HepG2 (cell line): ENCODE data around the gene DLG5. TPM values are rescaled to one million over a fixed set of nuclear protein-coding genes. Genes with fewer than 3 reads are reported as not detected.

Experiments used
- ARNTL ChIP-seq: sonication (generic); formaldehyde crosslinking; IDR thresholded peaks from 2 replicates; pipeline ENCODE4 v1.4.0; 2020; ENCODE audit warnings: mild to moderate bottlenecking, missing genetic modification reagents
- ATF7-NPFF ChIP-seq: sonication (generic); formaldehyde crosslinking; IDR thresholded peaks from 2 replicates; pipeline ENCODE4 v1.8.1; 2023; ENCODE audit warnings: mild to moderate bottlenecking, low read depth, missing genetic modification reagents, moderate library complexity
- CTCF ChIP-seq: sonication (generic); formaldehyde crosslinking; IDR thresholded peaks from 2 replicates; pipeline ENCODE4 v1.5.0; 2020; ENCODE audit warnings: mild to moderate bottlenecking, missing genetic modification reagents, moderate library complexity
- ERF ChIP-seq: IDR thresholded peaks from 2 replicates; pipeline ENCODE4 v1.6.1; 2018; ENCODE audit warnings: missing biosample characterization, missing genetic modification reagents
- FOXK1 ChIP-seq: sonication (generic); formaldehyde crosslinking; IDR thresholded peaks from 2 replicates; pipeline ENCODE4 v1.4.0; 2020; ENCODE audit warnings: low read depth, missing genetic modification reagents, borderline replicate concordance
- GATAD2A ChIP-seq: IDR thresholded peaks from 2 replicates; pipeline ENCODE4 v1.6.1; 2016
- KAT8 ChIP-seq: IDR thresholded peaks from 2 replicates; pipeline ENCODE4 v1.6.1; 2016; ENCODE audit warnings: missing genetic modification reagents, missing compliant biosample characterization
- MAFF ChIP-seq: IDR thresholded peaks from 2 replicates; pipeline ENCODE4 v1.6.1; 2011; ENCODE audit warnings: low read depth, low read length, improper control_type of control experiment
- MAX ChIP-seq: IDR thresholded peaks from 2 replicates; pipeline ENCODE4 v1.6.1; 2012; ENCODE audit warnings: inconsistent platforms
- MEIS1 ChIP-seq: sonication (generic); formaldehyde crosslinking; IDR thresholded peaks from 2 replicates; pipeline ENCODE4 v1.9.0; 2021; ENCODE audit warnings: mild to moderate bottlenecking, missing genetic modification reagents, moderate library complexity, borderline replicate concordance
- ONECUT2 ChIP-seq: sonication (generic); formaldehyde crosslinking; IDR thresholded peaks from 2 replicates; pipeline ENCODE4 v1.4.0; 2020; ENCODE audit warnings: missing genetic modification reagents
- RAD21 ChIP-seq: fragments of 450-650 bp; formaldehyde crosslinking; IDR thresholded peaks from 2 replicates; pipeline ENCODE4 v1.5.0; 2020; ENCODE audit warnings: mild to moderate bottlenecking
- SAP130 ChIP-seq: IDR thresholded peaks from 2 replicates; pipeline ENCODE4 v1.6.1; 2016; ENCODE audit warnings: low read depth
- SRF ChIP-seq: IDR thresholded peaks from 2 replicates; pipeline ENCODE4 v1.6.1; 2011; ENCODE audit warnings: mild to moderate bottlenecking, low read depth, low read length, moderate library complexity
- ZBTB49 ChIP-seq: sonication (generic); formaldehyde crosslinking; IDR thresholded peaks from 2 replicates; pipeline ENCODE4 v1.4.0; 2020; ENCODE audit warnings: missing genetic modification reagents, borderline replicate concordance
- ZFP90 ChIP-seq: sonication (generic); formaldehyde crosslinking; IDR thresholded peaks from 2 replicates; pipeline ENCODE4 v1.8.0; 2022; ENCODE audit warnings: missing genetic modification reagents, mild to moderate bottlenecking, inconsistent platforms, borderline replicate concordance
- ZNF292 ChIP-seq: sonication (generic); formaldehyde crosslinking; IDR thresholded peaks from 2 replicates; pipeline ENCODE4 v1.8.1; 2022; ENCODE audit warnings: mild to moderate bottlenecking, low read depth, missing genetic modification reagents, borderline replicate concordance
- ZNF335 ChIP-seq: sonication (generic); formaldehyde crosslinking; IDR thresholded peaks from 2 replicates; pipeline ENCODE4 v1.4.0; 2020; ENCODE audit warnings: missing genetic modification reagents
- ZNF354B ChIP-seq: sonication (generic); formaldehyde crosslinking; IDR thresholded peaks from 2 replicates; pipeline ENCODE4 v1.8.0; 2022; ENCODE audit warnings: mild to moderate bottlenecking, missing genetic modification reagents
- ZNF383 ChIP-seq: sonication (generic); formaldehyde crosslinking; IDR thresholded peaks from 2 replicates; pipeline ENCODE4 v1.4.0; 2020; ENCODE audit warnings: missing genetic modification reagents, mild to moderate bottlenecking, borderline replicate concordance
- ZNF530 ChIP-seq: sonication (generic); formaldehyde crosslinking; IDR thresholded peaks from 2 replicates; pipeline ENCODE4 v1.5.0; 2020; ENCODE audit warnings: low read depth, mild to moderate bottlenecking, missing genetic modification reagents
- ZNF768 ChIP-seq: sonication (generic); formaldehyde crosslinking; IDR thresholded peaks from 2 replicates; pipeline ENCODE4 v1.4.0; 2020; ENCODE audit warnings: missing genetic modification reagents
- ZNF780A ChIP-seq: sonication (generic); formaldehyde crosslinking; IDR thresholded peaks from 2 replicates; pipeline ENCODE4 v1.8.0; 2022; ENCODE audit warnings: mild to moderate bottlenecking, missing genetic modification reagents, moderate library complexity
- ZNF784 ChIP-seq: sonication (generic); formaldehyde crosslinking; IDR thresholded peaks from 2 replicates; pipeline ENCODE4 v1.5.1; 2020; ENCODE audit warnings: missing genetic modification reagents, mild to moderate bottlenecking, borderline replicate concordance
- ZSCAN5A ChIP-seq: sonication (generic); formaldehyde crosslinking; IDR thresholded peaks from 2 replicates; pipeline ENCODE4 v1.8.0; 2022; ENCODE audit warnings: mild to moderate bottlenecking, missing genetic modification reagents, borderline replicate concordance
- polyA plus RNA-seq, 8 experiments: library from polyadenylated mRNA; depleted of rRNA in 3 of 8; stranded (reverse) in 7 of 8; unstranded in 1 of 8; fragments of >200 nt; fragmentation: Illumina TruSeq in 4 of 8; extraction: Trizol in 4 of 8; gene quantifications; 2 replicates each; pipeline versions ENCODE4 v1.2.1 to v1.2.3, GENCODE V29; 2011 to 2016; ENCODE audit warnings: low read depth in 4 of 8, missing spikeins in 1 of 8, mixed read lengths in 1 of 8; ENCODE audit not compliant: insufficient read depth in 1 of 8
- total RNA-seq, 5 experiments: library from RNA; depleted of rRNA; stranded (reverse); fragments of >200 nt; fragmentation: Illumina TruSeq; extraction: Trizol; gene quantifications; 2 replicates each; pipeline ENCODE4 v1.2.3, GENCODE V29; 2016; ENCODE audit warnings: low read depth in 1 of 5

Gene DLG5
- total and polyA plus RNA-seq, 2 of the 13 experiments (the other 11 are each of a cell fraction or from before 2014, with no cell fraction given) = 15.5 to 18.2 TPM

- TF ChIP-seq ZNF784 (CRISPR knock-in tag) (no peak), ZNF292 (CRISPR knock-in tag) (no peak), MAFF (no peak), ZNF530 (no peak), ATF7-NPFF (CRISPR knock-in tag) (no peak), ZFP90 (CRISPR knock-in tag) (no peak), ZSCAN5A (no peak), ERF (CRISPR knock-in tag) (0 out of 2 replicates have a peak, but pooled peaks have one; percentile 38), FOXK1 (CRISPR knock-in tag) (no peak), SRF (no peak), ZNF780A (CRISPR knock-in tag) (no peak), CTCF (CRISPR knock-in tag) (peak; percentile 79), RAD21 (peak; percentile 76), ZNF383 (CRISPR knock-in tag) (no peak), ZNF354B (CRISPR knock-in tag) (no peak), SAP130 (CRISPR knock-in tag) (peak; percentile 37), KAT8 (CRISPR knock-in tag) (0 out of 2 replicates have a peak, but pooled peaks have one; percentile 37), ZBTB49 (CRISPR knock-in tag) (no peak), ZNF768 (CRISPR knock-in tag) (no peak), ARNTL (CRISPR knock-in tag) (no peak), MEIS1 (CRISPR knock-in tag) (no peak), ONECUT2 (no peak), MAX (peak; percentile 24; the same call in 1 of the 2 replicates), GATAD2A (CRISPR knock-in tag) (0 out of 2 replicates have a peak, but pooled peaks have one; percentile 29), ZNF335 (no peak)
These were observed 18.4 kb downstream of the DLG5 start (continued) for GRCh38 chr10:77907900-77908717.
